HG03103 (cell line): ENCODE results near the gene CXorf49.
"Not testable (repeated sequence)": the region's sequence is repeated elsewhere in the genome, so short reads cannot be mapped to it uniquely, and the experiment has no call there.

ENCODE experiments used
- ATAC-seq: cut with Tn5 transposase; IDR thresholded peaks from one replicate; pipeline ENCODE4 v1.9.1; 2021; ENCODE audit warnings: low read depth; ENCODE audit not compliant: unreplicated experiment

CXorf49 gene

DNA sequence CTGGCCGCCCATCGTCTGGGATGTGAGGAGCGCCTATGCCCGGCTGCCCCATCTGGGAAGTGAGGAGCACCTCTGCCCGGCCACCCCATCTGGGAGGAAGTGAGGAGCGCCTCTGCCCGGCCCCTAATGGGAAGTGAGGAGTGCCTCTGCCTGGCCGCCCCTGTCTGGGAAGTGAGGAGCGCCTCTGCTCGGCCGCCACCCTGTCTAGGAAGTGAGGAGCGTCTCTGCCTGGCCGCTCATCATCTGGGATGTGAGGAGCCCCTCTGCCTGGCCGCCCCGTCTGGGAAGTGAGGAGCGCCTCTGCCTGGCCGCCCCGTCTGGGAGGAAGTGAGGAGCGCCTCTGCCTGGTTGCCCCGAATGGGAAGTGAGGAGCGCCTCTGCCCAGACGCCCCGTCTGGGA, 42.4 kb downstream of the CXorf49 start:
- not testable (repeated sequence) for ATAC-seq

- ATAC-seq = no peak
Observed at GRCh38 chrX:71671938-71672337, 46.1 kb downstream of the CXorf49 start.

DNA sequence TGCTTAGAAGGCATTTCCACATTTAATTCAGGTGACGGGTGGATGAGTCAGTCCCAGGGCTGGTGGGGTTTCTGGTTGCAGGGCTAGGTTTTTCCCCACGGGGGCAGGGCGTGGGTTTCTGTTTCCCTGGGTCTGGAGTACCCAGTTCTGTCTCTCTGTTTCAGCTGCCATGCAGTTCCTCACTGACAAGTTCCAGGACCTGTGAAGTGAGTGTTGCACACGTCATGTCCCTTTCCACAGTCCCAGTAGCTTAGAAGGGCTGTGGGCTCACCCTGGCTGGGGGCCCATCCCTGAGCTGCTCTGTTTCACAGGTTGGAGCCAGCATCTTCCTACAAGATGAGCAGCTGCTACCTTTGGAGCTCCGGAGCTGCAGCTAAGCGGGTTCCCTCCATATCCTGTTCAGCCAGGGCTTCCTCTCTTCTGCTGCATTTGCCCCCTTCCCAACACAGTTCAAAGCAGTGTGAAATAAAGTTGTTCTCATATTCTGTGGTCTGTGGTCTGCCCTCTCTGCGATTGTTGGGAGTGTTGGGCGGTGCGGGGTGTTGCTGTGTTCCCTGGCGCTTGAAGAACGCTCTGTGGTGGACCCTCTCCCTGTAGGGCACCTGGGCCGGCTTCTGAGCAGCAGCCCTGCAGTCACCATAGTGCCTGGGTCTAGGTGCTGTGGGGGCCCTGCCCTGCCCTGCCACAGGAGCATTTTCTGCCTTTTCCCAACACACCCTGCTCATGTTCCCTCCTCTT, 46.9 kb downstream of the CXorf49 start:
- no peak for ATAC-seq

DNA sequence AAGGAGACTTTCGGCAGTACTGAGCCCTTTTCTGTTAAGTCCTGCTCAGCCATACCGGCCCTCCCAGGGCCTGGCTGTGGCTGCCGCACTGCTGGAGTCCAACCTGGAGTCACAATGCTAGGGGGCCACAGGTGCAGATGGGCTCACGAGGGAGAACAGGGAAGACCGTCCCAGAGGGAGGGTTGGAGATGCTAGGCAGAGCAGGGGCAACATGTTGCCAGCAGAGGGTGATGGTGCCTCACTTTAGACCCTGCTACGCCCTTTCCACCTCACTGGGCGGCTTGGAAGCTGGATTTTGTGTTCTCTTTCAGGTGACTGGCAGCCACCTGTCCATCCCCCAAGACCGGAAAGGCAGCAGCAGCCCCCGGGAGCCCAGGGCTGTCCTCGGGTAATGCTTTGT, 48.1 kb downstream of the CXorf49 start:
- not testable (repeated sequence) for ATAC-seq

DNA sequence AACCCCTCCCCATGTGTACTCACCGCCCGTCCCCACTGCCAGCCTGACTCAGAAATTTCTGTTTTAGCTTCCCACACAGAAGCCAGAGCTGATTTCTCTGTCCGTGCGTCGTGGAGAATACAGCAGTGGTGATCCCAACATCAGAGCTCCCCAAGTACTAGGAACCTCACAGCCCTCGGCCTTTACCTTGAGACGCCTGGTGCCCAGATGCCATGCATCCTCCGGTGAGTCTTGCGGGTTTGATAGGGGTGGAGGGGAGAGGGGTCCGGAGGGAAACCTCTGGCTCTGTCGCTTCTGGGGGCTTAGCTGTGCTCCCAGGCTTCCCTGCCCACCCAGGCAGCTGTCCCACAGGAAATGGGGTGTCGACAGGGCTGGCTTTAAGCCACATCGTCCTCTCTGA, 48.6 kb downstream of the CXorf49 start:
- no peak for ATAC-seq

GRCh38 chrX:71668248-71668595, 49.9 kb downstream of the CXorf49 start:
- no peak for ATAC-seq

DNA sequence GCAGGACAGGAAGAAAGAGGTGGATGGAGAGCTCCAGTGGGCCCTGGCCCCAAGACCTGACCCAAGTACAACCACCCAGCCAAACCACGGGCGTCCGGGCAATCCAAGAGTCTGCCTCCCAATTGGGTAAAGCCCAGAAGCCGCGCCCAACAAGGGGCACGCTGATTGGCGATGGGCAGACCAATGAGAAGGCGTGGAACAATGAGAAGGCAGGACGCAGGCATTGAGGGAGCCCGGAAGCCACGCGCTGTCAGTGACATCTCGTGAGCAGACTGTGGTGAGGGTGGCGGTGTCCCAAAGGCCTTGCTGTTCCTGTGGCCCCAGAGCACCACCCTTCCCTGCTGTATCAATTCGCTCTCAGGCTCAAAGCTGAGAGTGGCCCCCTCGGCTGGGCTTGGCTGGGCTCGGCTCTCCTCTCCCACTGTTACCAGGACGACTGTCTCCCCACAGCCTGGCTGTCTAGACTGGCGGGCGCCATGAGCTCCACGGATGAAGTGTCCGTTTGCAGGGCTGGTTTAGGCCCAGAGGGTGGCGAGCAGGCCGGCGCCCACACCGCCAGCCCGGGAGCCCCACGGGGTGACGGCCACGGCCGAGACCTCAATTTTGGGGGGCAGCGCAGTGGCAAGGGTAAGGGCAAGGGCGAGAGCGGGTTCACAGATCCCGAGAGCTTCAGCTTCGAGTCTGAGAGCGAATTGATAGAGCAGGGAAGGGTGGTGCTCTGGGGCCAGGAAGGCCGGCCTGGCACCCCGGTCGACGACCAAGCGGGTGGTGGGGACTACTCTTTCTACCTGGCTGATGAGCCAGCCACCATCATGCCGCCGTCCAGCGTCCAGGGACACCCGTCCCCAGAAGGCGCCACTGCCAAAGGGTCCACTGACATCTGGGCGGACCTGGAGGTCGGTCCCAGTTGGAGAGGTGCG, 50.5 kb downstream of the CXorf49 start, which contains the start of gene LOC101059915:
TSS of gene LOC101059915 (plus strand) at position 219 of the 920 bp plus-strand sequence.
- ATAC-seq = no peak

- no peak for ATAC-seq
Observed at GRCh38 chrX:71666240-71667223, 51.6 kb downstream of the CXorf49 start.

DNA sequence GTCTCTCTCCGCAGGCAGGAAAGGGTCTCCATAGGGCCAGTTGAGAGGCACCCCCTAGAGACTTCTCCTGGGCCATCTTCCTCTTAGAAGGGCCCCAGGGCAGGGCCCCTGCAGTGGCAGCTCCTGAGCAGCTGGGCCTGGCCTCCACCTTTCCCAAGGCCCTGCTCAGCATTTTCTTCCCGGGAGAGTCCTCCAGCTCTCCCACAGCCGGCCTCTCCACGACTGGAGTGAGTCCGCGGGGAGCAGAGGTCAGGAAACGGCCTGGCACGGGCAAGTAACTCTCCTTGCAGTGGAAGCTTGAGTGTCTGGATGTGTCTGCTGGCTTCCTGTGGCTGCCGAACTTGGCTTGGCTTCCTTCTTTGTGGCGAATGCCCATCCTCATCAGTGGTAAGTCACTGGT, 52.3 kb downstream of the CXorf49 start:
- no peak for ATAC-seq

GRCh38 chrX:71664889-71665491, 53.1 kb downstream of the CXorf49 start:
- ATAC-seq = no peak
